ENCODE data around the gene MRPL54.

MRPL54 gene

DNA sequence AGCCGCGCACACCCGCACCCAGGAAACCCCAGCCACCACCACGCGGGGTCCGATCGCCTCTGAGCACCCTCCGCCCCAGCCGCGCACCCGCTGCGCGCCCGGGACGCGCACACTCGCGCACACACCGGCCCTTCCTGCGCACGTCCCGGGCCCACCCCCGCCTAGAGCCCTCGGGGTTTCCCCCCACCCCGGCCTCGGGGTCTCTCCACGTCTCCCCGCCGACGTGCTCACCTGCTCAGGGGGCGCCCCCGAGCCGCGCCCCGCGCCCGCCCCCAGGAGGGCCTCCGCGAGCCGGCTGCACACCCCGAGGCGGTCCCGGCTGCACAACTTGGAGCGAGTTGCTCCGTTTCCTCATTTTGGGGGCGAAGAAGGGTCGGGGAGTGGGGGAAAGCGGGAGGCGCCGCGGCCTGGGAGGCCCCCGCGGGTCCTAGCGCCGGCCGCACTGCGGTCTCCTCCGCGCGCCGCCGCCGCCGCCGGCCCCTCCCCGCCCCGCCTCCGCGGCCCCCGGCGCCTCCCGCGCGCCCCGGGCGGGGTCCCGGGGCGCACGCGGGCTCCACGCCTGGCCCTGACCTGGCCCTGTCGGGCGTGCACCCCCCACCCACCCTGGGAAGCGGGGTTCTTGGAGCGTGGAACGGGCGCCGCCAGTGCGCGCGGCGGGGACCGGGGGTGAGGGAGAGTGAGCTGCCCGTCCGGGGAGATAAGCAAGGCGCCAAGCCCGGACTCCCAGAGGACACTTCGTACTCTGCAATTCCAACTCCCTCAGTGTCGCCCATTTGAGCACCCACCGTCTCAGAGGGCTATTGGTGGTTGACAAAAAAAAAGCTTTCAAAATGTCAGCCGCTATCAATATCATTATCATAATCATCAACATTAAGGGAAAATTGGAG, 23.7 kb downstream of the MRPL54 start, which contains the start of gene MATK:
MATK (minus strand) TSS at position 444 of the 887 bp plus-strand sequence. CDS start 1,246 bp downstream, outside the sequence.
- no peak for DNase-seq

DNA sequence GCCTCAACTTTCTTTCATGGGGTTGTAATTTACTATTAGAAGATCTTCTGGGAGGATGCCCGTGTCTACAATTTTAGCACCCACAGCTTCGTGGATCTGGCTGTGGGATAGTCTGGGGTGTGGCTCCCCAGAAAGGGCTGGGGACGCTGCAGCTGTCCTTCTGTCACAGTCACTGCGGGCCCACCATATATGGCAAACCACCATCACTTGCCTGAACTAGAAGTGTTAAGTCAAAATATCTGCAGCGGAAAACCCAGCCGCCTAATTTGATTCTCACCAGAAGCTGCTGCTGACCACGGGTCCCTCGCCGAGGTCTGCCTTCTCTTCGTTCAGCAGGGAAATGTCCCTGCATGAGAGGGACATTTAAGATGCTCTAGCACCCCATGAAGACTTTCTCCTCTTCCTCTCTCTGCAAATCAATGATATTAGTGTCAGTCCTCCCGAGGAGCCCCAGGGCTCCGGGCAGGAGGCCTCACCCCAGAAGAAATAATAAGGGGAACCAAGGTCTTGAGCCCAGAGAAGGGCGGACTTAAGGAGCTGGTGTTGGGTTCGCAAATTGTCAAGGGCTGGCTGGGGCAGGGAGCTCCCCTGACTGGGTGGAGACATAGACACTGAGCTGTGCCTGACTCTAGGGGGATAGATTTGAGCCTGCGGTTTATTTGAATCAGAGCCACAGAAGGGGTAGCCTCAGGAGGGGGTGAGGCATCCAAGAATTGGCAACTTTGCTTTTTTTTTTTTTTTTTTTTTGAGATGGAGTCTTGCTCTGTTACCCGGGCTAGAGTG, 26.7 kb downstream of the MRPL54 start:
- DNase-seq: no peak

DNA sequence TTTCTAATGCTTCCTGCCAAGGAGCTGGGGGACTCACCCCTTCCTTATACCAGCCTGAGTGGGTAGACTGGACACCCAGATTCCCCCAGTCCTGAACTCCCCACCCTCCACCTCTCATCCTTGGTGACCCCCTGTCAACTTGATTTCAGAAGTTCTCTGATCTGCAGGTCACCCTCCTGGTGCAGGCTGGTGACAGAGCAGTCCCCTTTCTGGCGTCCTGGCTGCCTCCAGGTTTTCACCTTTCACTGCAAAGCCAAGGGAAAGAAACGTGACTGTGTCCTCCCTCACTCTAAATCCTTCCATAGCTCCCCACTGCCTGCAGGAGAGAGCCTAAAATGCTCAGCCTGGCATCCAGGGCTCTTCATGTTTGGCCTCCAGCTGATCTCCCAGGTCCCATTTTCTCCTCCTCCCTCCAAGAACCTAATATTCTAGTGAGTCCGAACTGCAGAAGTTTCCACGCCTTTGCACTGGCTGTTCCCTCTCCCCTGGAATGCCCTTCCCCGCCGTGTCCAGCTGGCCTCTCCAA, 27.8 kb downstream of the MRPL54 start:
- no peak for DNase-seq

DNA sequence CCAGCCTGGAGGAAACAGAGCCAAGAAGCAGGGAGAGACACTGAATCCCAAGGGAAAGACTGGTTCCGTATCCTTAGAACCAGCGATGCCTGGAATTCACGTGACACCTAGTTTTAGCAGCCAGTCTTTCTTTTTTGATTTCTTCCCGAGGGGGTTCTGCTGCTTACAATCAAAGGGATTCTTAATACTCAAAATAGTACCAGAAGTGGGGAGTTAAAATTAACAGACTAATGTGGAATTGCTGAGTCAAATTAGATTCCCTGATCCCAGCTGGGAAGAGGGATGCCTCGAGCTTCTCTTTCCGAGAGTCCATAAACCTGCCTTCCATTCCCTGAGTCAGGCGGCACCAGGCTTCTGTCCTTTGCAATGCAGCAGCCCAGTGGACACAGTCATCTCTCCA, 28.5 kb downstream of the MRPL54 start:
- no peak for DNase-seq

DNA sequence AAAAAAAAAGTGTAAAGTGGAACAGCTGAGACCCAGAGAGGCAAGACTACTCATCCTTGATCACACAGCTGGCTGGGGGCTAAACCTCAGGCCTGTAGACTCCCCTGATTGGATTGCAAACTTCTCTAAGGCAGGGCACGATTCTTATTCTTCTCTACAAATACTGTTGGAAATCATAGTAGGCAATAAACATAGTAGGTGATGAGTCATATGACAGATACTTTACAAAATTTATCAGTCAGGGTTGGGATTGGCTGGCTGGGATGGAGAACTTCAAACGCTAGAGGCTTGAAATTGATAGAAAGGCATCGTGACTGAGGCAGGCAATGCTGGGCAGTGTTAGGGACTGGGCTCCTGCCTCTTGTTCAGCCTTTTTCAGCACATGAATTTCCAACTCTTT, 29.6 kb downstream of the MRPL54 start:
- DNase-seq: no peak

DNA sequence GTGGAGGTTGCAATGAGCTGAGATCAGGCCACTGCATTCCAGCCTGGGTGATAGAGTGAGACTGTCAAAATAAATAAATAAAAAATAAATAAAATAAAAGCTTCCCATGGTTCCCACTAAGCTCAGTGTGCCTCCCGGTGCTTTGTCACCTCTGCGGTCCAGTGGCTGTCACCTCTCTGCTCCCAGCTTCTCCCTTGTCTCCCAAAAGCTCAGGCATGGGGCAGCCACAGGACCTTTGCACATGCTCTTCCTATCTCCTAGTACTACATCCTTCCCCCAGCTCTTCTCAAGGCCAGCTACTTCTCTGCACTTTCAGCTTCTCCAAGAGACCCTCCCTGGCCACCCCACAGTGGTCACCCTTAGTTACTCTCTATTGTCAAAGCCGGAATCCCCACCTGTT, 31.3 kb downstream of the MRPL54 start:
- DNase-seq: no peak

DNA sequence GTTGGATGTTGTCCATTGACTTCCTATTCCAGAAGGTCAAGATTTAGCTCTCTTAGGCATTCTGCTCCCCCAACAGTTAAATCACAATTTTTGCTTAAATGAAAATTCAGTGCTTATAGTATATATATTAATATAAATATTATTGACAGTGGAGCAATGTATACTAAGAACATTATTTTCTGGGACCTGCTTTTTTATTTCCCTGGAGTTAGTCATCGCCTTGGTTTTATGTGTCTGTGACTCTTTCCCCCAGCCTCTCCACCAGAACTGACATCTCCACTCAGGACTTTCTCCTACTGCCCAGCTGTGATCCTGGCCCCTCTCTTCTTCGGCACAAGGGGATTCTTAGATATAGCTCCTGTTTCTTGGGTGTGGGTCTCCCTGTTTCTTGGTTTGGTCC, 33.9 kb downstream of the MRPL54 start:
- no peak for DNase-seq

DNA sequence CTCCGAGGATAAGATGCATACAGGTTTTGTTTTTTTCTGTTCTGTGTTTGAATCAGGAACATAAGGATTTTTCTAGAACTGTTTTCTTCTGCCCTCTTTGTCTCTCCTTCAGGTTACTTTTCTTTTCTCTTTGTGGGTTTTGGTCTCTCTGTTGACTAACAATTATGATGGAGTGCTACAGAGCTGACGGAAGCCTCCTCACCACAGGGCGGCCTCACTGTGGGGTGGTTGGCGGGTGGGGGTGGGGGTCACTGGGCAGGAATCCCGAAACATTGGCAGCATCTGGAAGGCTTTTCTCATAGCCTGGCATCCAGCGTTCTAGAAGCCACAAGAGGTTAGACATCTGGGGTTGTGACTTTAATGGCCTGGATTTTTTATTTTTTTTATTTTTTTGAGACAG, 35.7 kb downstream of the MRPL54 start:
- no peak for DNase-seq

DNA sequence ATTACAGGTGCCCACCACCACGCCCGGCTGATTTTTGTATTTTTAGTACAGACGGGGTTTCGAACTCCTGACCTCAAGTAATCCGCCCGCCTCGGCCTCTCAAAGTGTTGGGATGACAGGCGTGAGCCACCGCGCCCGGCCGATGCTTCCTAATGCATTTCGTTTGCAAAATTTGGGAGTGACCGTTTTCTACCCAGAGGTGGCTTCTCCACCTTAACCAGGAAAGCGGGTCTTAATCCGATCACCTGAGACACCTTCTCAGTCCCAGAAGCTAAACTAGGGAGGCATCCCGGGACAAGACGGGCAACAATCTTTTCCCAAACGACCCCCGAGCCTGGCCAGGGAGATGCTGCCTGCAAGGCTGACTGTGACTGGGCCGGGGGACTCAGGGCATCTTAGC, 38.5 kb downstream of the MRPL54 start:
- DNase-seq: no peak

DNA sequence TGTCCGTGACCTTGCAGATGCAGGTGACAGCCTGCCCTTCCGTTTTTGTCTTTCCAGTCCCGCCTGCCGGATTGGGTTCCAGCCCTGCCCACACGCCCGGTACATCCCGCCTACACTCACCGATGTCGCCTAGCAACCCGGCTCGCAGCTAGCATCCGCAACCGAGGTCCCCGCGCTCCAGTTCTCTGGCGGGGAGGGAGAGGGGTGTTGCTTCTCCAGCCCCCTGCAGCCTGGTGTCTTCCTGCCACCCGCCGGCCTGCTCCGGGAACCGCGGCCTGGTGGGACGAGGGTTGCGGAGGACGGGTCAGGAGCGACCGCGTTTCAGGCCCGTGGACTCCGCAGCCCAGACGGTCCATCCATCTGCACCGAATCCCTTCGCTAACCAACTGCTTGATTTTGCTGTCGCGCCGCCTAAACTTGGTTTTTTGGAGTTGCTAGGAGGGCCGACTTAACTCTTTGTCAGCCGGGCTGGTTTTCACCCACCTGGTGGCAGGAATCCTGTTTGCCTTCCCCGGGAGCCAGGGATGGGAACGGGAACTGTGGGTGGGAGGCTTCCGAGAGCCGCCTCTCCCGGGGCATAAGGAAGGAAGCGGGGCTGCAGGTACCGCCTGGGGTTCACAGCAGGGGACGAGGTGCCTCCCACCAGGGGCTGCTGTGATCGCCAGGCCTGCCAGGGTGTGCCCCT, 39.1 kb downstream of the MRPL54 start:
- no peak for DNase-seq

DNA sequence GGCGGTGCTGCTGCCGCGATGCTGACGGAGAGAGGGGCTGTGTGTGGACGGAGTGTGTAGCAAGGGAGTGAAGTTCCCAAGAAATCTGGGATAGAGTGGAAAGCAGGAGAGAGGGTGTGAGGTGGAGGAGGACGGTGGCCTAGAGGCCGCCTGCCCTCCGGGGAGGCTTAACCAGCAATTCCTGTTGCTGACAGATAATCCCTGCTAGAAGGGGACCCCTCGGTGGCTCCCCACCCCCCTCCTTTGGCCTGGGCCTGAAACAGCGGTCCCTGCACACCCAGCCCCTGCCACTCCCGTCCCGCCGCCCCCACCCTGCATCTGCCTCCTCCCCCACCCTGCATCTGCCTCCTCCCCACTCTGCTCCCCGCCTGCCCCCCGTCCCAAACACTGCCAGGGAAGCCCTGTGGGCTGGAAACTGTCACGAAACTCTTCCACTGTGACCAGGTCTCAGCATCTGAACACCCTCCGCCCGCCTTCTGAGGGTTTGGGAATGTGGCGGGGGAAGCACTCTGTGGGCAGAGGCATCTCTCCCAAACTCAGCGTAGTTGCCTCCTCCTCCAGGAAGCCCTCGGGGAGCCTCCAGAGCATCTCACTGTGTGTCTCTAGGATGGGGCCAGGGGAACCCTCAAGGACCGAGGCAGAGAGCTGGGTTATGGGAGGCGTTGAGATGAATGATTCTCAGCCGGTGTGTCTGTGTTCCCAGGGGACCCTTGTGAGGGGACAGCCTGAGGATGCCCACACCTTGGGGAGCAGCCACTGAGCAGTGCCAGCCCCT, 40.8 kb downstream of the MRPL54 start:
- DNase-seq: no peak

DNA sequence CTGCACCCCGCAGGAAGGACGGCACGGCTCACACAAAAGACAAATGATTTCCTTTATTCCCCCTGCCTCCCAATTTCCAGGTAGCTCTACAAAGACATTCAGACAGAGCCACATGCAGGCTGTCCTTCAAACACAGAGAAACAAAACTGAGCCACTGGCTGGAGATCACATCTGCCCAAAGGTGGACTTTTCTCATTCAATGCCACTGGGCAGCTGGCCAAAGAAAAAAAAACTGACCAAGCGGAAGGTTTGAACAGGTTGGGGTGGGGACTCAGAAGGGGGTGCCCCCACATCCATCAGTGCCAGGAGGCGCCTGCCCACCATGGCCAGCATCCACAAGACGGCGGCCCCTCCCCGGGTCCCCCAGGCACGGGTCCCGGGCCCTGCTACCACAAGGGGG, 41.5 kb downstream of the MRPL54 start:
- DNase-seq: no peak

DNA sequence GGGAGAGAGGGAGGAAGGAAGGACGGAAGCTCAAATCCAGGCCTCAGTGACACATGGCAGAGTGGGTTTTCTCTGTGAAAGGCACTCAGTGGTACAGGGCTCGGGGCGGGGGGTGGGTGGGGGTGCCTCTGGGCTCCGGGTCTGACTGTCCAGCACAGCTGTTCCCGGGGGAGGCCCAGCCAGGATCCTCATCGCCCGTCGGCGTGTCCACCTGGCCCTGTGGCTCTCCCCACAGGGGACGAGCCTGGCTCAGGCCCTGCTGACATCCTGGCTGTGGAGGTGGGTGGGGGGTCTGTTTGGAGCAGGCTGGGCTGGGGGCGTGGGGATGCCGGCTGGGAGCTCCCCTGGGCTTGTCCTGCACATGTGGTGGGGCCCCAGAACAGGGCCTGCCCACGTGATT, 41.9 kb downstream of the MRPL54 start:
- DNase-seq: no peak

DNA sequence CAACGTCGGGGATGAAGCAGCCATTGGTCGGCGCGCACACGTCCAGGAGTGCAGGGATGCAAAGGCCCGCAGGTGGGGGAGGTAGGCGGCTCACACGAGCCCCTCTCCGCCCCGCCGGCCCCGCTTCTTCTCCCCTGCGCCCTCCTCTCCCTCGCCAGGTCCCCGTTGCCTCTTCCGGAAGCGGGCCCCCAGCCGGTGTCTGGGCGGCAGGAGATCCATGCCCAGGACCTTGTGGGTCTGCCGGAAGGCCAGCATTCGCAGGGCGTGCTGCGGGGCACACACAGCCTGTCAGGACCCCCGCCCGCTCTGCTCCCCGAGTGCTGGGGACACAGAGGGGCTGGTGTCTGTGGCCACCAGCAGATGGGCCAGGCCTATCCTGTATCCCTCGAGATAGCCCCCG, 43.4 kb downstream of the MRPL54 start:
- DNase-seq: no peak

DNA sequence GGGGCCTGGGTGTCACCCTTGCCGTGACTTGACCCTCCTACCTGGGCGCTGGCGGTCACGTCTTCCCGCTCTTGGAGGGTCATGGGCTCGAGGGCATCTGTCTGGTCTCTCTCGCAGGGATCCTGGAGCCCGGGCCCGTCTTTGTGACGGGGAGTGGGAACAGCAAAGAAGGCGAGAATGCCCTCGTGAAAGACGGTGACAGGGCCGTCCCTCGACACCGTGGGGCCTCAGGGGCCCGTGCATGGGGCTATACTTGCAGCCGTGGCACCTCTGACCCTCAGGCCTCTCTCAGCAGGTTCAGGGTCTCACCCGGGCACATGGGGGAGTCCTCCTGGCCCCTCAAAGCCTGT, 44.6 kb downstream of the MRPL54 start:
- DNase-seq: no peak

DNA sequence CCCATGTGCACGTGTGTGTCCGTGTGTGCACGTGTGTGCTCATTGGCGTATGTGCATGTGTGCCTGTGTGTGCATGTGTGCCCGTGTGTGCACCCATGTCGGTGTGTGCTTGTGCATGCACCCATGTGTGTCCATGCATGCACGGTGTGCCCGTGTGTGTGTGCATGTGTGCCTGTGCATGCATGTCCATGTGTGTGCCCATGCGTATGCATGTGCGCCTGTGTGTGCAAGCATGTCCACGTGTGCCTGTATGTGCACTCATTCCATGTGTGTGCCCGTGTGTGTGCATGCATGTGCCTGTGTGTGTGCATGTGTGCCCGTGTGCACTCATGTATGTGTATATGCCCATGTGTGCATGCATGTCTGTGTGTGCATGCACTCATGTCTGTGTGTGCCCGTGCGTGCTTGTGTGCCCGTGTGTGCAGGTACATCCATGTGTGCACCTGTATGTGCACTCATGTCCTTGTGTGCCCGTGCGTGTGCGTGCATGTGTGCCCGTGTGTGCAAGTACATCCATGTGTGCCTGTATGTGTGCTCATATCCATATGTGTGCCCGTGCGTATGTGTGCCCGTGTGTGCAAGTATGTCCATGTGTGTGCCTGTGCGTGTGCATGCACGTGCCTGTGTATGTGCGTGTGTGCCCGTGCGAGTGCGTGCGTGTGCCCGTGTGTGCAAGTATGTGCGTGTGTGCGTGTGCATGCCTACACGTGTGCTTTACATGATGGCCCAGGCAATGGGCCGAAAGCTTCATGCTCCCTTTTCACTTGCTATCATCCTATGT, 45.3 kb downstream of the MRPL54 start:
- no peak for DNase-seq

DNA sequence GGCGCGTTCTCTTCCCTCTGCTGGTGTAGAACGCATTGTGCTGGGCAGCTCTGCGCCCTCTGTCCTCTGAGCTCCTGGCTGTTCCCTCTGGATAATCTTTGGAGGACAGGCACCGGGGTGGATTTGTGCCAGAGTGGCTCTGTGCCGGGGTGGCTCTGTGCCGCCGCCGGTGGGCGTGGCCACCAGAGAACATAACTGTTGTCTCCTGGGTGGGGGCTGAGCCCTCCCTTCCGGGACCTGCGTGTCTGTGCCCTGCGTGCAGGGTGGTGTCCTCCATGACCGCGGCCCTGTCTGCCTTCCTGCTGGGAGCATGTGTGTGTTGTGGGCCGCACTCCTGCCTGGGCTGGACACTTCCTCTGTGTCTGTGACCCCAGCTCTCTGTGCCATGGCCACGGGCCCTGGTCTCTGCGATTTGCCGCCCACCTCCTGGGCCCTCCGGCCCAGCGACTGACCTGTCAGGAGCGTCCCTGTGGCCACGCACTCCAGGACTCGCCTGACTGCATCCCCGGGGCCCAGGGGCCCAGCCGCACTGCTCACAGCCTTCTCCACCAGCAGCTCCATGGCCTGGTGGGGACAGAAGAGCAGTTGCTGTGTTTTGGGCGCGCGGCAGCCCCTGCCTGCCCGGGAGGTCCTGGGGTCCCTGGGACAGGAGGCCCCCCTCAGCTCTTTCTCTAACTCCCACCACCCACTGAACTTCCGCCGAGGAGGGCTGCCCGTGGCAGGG, 46.1 kb downstream of the MRPL54 start:
- no peak for DNase-seq

DNA sequence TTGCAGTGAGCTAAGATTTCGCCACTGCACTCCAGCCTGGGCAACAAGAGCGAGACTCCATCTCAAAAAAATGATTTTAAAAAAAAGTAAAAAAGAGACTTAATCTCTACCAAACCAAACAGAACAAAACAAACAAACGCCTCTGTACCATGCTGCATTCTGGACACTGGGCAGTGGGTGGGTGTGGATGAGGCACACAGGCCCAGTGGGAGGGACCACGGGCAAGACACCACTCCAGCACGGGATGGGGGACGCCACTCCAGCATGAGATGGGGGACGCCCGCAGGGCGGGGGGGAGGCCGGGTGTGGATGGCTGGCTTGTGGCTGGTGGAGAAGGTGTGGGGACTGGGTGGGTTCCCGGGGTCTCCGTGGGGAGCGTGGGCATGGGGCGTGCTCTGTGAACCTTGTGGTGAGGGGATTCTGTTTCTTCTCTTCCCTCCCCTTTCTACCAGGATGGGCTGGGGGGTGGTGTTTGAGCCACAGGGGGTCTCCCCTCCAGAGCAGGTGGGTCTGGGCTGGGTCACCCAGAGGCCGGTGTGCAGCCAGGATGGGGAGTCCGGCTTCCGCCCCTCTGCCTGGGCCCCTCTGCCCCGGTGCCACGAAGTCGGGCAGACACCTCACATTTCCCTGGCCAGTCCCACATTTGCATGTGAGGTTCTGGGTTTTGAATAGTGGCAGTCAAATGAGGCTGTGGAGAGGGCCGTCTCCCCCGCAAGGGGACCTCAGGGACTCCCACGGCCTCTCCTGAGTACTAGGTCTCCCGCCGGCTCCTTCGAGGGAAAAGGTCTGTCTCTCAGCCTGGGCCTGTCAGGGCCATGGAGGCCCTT, 47.6 kb downstream of the MRPL54 start:
- no peak for DNase-seq

DNA sequence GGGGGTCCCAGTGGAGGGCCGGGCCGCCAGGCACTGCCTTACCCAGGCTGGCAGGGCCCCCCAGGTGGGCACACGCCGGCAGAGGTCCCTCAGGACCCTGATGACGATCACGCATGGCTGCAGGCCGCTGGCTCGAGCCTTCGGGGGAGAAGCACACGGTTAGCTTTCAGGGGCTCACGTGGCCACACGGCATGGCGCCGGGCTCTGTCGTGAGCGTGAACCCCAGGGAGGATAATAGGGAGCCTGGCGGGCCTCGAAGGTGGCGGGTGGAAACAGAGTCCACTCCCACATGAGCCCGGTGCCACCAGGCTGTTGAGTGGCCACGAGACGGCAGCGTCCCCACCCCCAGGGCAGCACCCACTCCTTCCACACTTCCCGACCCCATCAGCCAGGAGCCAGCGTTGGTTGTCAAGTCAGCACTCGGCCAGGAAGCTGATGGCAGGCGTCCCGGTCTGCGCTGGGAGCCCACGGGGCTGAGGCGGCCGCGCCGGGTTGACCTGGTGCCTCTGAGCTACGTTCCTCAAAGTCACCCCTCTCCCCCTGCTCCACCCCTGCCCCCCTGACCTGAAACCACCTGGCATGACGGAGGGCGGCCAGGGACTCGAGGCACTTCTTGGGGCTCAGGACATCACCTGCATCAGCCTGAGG, 48.4 kb downstream of the MRPL54 start:
- DNase-seq: no peak

All from NCI-H187 treated with DMSO at 0.1 percent for 48 hours (cell line).